Ovary (tissue), 9 donors: ENCODE measurements around the gene IMMP2L. TPM values are rescaled to one million over a fixed set of nuclear protein-coding genes. Genes with fewer than 3 reads are reported as not detected.

Experiments
- DNase-seq, 5 donors: peaks; one replicate each; pipeline ENCODE4 v3.0.0-alpha.2; 2019 to 2020
- H3K27ac ChIP-seq, 2 donors: fragments of 200-600 bp; one replicate each; pipeline versions ENCODE4 v1.5.1 to v1.8.0; 2019 to 2022
- H3K27me3 ChIP-seq: fragments of 200-600 bp; one replicate; pipeline ENCODE4 v1.8.0; 2022
- H3K36me3 ChIP-seq: fragments of 200-600 bp; sonication (generic); one replicate; pipeline ENCODE4 v1.5.1; 2019
- H3K4me1 ChIP-seq: one replicate; pipeline ENCODE4 v1.8.1; 2013; ENCODE audit warnings: mild to moderate bottlenecking, moderate library complexity; ENCODE audit not compliant: insufficient read depth
- H3K4me3 ChIP-seq: fragments of 200-600 bp; sonication (generic); one replicate; pipeline ENCODE4 v1.5.1; 2017
- H3K9me3 ChIP-seq, 2 donors: fragments of 200-600 bp in 1 of 2; sonication (generic) in 1 of 2; one replicate each; pipeline versions ENCODE4 v1.5.1 to v1.8.1; 2013 to 2019; ENCODE audit warnings: mild to moderate bottlenecking in 1 of 2, moderate library complexity in 1 of 2
- CTCF ChIP-seq, 3 donors: fragments of 450-650 bp in 2 of 3; fragments of 200-600 bp in 1 of 3; IDR thresholded peaks; one replicate each; pipeline versions ENCODE4 v1.5.1 to v1.8.0; 2016 to 2022; ENCODE audit warnings: antibody characterized with exemption in 3 of 3, mild to moderate bottlenecking in 1 of 3
- EP300 ChIP-seq: sonication (generic); formaldehyde crosslinking; IDR thresholded peaks from one replicate; pipeline ENCODE4 v1.6.1; 2017; ENCODE audit warnings: antibody characterized with exemption
- POLR2A ChIP-seq: fragments of 450-650 bp; IDR thresholded peaks from one replicate; pipeline ENCODE4 v1.6.1; 2017; ENCODE audit warnings: antibody characterized with exemption, mild to moderate bottlenecking, moderate library complexity
- WGBS, 3 donors: extraction: QIAGEN DNeasy Blood & Tissue Kit in 1 of 3; methylation state at CpG; one replicate each; pipeline versions ENCODE4 v1.1.5 to v1.1.7; 2013 to 2017; 5-methylcytosine and 5-hydroxymethylcytosine counted together
- intact Hi-C, 4 donors: fragments of 100-400 bp; cut with DNase I; formaldehyde crosslinking; loops; one replicate each; pipeline versions ENCODE4 v1.11.0 to v1.15.1; 2022 to 2023
- polyA plus RNA-seq, 2 donors: library from polyadenylated mRNA; stranded (reverse); fragments of 200-250 nt in 1 of 2; fragments of 350-450 nt in 1 of 2; fragmentation: Illumina TruSeq in 1 of 2; extraction: RNeasy Lipid Tissue Mini Kit (QIAGEN cat#74804) in 1 of 2; gene quantifications; one replicate each; pipeline ENCODE4 v1.2.3, GENCODE V29; 2013 to 2014
- total RNA-seq, 7 donors: library from RNA; depleted of rRNA in 2 of 7; stranded (reverse); fragments of >200 nt in 2 of 7; fragmentation: NEBNext Ultra II Directional in 3 of 7; extraction: Animal tissue kit (Norgen Biotek cat#: 25700) in 3 of 7; gene quantifications; one replicate each; pipeline versions ENCODE4 v1.1.0 to v1.2.4, GENCODE V29; 2016 to 2023
- donor health status: DM: no; HTN: no; CAD: no; lungs with moderate emphysema.
- donor health status: DM: no; HTN: no; CAD: no.
- donor health status: Bipolar disorder and iron deficiency.
- donor health status: DM: yes; HTN: yes; CAD: no.
- donor health status: DM: no; HTN: no; CAD: no.
- donor health status: DM: yes; HTN: yes; CAD: no.

The IMMP2L gene
- total and polyA plus RNA-seq, 9 donors: 19.5 to 36.9 (median 29.9) TPM

DNA sequence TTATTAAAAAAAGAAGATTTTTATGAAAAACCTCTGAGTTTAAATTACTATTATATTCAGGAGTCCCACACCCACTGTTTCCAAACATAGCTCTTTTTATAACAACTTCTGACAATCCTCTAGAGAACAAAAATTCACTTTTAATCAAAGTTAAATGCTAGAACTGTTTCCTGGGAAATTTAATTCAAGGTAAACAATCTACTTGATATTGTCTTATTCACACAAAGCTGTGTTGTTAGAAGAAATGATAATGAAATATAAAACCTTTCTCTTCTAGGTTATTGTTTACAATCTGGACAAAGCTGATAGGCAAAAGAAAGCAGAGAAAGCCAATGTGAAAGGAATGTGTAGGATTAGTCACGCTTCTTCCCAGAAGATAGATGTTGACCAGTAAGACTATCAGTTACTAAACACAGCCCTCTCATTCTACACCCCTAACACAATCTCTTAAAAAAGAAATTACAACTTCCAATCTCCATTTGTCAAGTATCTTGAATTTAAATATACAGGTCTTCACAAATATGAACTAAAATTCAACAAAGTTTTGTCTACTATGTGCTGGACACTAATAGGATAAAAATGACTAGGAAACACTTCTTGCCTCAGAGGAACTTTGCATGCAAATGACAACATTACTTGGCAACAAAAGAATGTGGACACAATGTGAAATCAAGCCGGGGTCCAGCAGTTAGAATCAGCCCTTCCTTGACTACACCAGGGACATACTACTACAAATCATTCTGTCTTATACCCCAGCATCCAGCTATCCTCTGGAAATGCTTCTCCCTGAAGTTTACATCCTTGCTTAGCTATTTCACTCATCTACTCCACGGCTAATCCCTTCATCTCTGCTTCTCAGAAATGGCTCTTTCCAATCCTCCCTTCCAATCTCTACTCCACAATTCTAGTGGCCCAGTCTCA lies 123.7 kb downstream of the IMMP2L start:
- Histone ChIP-seq H3K27me3 (no peaks in the 10 kb centered on the region), H3K4me3 (no peak overlapping the region), H3K9me3 (no peaks in the 10 kb centered on the region), H3K4me1 (no peaks in the 10 kb centered on the region), H3K27ac (no peak overlapping the region), H3K36me3 (no peaks in the 10 kb centered on the region)
- 38 to 41% (median 40%) methylated on average over 3 of the region's 3 CpGs for WGBS, 3 donors
- intact Hi-C loops: no loop called here
- TF ChIP-seq CTCF (IDR thresholded peaks at IDR 0.05): no peak
- TF ChIP-seq POLR2A: no peak
- TF ChIP-seq EP300: no peak
- DNase-seq: no peak

DNA sequence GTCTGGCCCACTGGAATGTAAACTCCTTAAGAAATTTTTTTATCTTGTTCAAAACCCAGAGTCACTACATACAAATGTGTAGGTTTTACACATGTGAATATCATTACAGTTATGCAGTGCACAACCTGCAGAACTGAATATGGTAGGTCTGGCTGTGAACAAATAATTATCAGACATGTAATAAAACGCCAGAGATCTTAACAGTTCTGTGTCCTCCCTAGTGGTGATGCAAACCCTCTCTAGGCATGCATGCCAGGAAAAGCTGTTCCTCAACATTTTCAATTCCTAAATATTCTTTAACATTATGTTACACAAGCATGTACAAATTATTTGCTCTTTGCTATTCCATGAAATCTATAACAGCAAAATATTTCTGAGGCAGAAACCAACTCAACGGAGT lies 124.6 kb downstream of the IMMP2L start:
- intact Hi-C loops: no loop called here
- WGBS, 3 donors: 68 to 75% (median 70%) methylated on average over 2 of the region's 2 CpGs
- no peak overlapping the region for H3K27ac ChIP-seq
- TF ChIP-seq CTCF (IDR thresholded peaks at IDR 0.05) (no peak), EP300 (no peak), POLR2A (no peak)
- no peaks in the 10 kb centered on the region for H3K27me3 ChIP-seq
- DNase-seq: no peak
- H3K4me1 ChIP-seq: no peaks in the 10 kb centered on the region
- H3K36me3 ChIP-seq: no peaks in the 10 kb centered on the region
- H3K4me3 ChIP-seq: no peak overlapping the region
- no peaks in the 10 kb centered on the region for H3K9me3 ChIP-seq

DNA sequence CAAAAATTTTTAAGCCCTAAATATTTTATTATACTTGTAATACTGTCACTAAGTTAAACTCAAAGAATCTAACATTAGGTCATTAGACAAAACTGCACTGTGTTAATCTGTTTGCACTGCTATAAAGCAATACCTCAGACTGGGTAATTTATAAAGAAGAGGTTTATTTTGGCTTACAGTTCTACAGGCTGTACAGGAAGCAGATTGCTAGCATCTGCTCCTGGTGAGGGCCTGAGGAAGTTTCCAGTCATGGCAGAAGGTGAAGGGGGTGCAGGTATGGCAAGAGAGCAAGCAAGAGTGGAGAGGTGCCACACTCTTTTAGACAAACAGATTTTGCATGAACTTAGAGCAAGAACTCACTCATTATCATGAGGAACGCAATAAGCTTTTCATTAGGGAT lies 125.7 kb downstream of the IMMP2L start:
- Histone ChIP-seq H3K27ac (no peak overlapping the region), H3K36me3 (no peaks in the 10 kb centered on the region), H3K9me3 (no peaks in the 10 kb centered on the region), H3K4me1 (no peaks in the 10 kb centered on the region), H3K4me3 (no peak overlapping the region), H3K27me3 (no peaks in the 10 kb centered on the region)
- intact Hi-C loops: no loop called here
- 90 to 100% (median 100%) methylated on average over 1 of the region's 1 CpG for WGBS, 3 donors
- no peak for TF ChIP-seq CTCF (IDR thresholded peaks at IDR 0.05)
- TF ChIP-seq POLR2A: no peak
- TF ChIP-seq EP300: no peak
- DNase-seq: no peak

- H3K27ac ChIP-seq: no peak overlapping the region
- no peak overlapping the region for H3K4me3 ChIP-seq
- WGBS, 3 donors: 90 to 96% (median 91%) methylated on average over 2 of the region's 2 CpGs
- no peaks in the 10 kb centered on the region for H3K4me1 ChIP-seq
- no peaks in the 10 kb centered on the region for H3K27me3 ChIP-seq
- no peaks in the 10 kb centered on the region for H3K36me3 ChIP-seq
- no peaks in the 10 kb centered on the region for H3K9me3 ChIP-seq
- DNase-seq: no peak
- TF ChIP-seq POLR2A (no peak), CTCF (IDR thresholded peaks at IDR 0.05) (no peak)
- intact Hi-C loops: no loop called here
These were observed 128.9 kb downstream of the IMMP2L start for GRCh38 chr7:111433426-111433825.
